ENCODE measurements around the gene FAM168A. TPM values are rescaled to one million over a fixed set of nuclear protein-coding genes. Genes with fewer than 3 reads are reported as not detected.

FAM168A gene
- total and polyA plus RNA-seq, 2 donors from 2014 or later, result 8.9 to 38.1 TPM

DNA sequence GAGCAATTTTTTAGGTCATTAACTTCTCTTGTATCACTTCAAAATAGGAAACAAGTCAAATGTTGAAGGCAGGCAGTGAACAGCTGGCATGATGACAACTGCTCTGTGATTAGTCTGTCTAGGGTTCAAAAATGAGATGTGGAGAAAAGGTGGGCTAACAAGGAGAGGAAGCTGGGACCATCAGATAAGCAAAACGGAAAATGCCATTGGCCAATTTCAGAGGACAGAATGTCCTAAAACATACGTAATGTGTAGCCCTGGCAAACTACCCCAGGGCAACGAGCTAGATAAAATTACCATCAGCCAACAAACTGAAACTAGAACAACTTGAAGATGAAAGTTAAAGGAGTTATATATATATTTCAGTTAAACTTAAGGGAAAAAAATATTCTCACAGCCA, 128.5 kb downstream of the FAM168A start:
- no peak for FAIRE-seq
- Histone ChIP-seq H3K9ac (ENCODE audit: low read length in 3 of 3) (no peak overlapping the region), H3K4me1 (ENCODE audit: control insufficient read depth in 2 of 3, insufficient read depth in 2 of 3, low read depth in 1 of 3, low read length in 3 of 3) (no peaks in the 10 kb centered on the region), H3K27ac (ENCODE audit: low read depth in 2 of 2, low read length in 2 of 2) (peak overlapping the region in 1 of 2 donors; percentile 10), H3K36me3 (ENCODE audit: control insufficient read depth in 2 of 3, insufficient read depth in 3 of 3, low read length in 3 of 3) (no peaks in the 10 kb centered on the region), H3K9me3 (ENCODE audit: control insufficient read depth in 2 of 3, insufficient read depth in 1 of 3, low read length in 3 of 3) (no peaks in the 10 kb centered on the region), H3K27me3 (ENCODE audit: control insufficient read depth, insufficient read depth, low read length) (no peaks in the 10 kb centered on the region), H3K4me3 (ENCODE audit: low read length in 3 of 3) (no peak overlapping the region)
- TF ChIP-seq, protein P1, sequence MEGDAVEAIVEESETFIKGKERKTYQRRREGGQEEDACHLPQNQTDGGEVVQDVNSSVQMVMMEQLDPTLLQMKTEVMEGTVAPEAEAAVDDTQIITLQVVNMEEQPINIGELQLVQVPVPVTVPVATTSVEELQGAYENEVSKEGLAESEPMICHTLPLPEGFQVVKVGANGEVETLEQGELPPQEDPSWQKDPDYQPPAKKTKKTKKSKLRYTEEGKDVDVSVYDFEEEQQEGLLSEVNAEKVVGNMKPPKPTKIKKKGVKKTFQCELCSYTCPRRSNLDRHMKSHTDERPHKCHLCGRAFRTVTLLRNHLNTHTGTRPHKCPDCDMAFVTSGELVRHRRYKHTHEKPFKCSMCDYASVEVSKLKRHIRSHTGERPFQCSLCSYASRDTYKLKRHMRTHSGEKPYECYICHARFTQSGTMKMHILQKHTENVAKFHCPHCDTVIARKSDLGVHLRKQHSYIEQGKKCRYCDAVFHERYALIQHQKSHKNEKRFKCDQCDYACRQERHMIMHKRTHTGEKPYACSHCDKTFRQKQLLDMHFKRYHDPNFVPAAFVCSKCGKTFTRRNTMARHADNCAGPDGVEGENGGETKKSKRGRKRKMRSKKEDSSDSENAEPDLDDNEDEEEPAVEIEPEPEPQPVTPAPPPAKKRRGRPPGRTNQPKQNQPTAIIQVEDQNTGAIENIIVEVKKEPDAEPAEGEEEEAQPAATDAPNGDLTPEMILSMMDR (IDR thresholded peaks at IDR 0.05; ENCODE audit: borderline replicate concordance, extremely low read depth, insufficient read depth), result no peak
- intact Hi-C loops (cut with DNase I), result no loop called here
- DNase-seq, result no peak

DNA sequence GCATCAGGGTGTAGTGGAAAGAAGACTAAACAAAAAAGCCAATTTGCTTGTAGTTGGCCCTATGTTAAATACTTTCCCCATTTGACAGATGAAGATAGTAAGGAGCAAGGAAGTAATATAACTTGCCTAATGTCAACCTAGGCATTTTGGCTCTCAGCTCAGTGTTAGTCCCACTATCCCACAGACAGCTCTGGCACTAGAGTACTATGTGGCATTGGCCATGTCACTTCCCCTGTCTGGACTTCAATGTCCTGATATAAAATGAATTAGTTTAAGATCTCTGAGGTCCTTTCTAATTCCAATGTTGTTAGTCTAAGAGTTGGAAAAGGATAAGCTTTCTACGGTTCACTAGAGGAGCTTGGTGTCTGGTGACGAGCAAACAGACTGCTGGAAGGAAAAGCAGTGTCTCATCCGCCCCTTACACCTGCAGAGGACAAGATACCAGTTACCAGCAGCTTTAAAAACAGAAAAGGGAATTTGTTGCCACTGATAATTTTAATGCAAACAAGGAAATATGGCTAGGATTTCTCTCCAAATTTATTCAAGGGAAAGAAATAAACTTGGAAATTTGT, 129.2 kb downstream of the FAM168A start:
- no peak overlapping the region for H3K27ac ChIP-seq (ENCODE audit: low read depth in 2 of 2, low read length in 2 of 2)
- DNase-seq (peak in 2 of 5 donors; percentile 20 to 29), FAIRE-seq (no peak)
- H3K9me3 ChIP-seq (ENCODE audit: control insufficient read depth in 2 of 3, insufficient read depth in 1 of 3, low read length in 3 of 3), result no peaks in the 10 kb centered on the region
- TF ChIP-seq, protein P1 (IDR thresholded peaks at IDR 0.05; ENCODE audit: borderline replicate concordance, extremely low read depth, insufficient read depth), result no peak
- intact Hi-C loops (cut with DNase I), result no loop called here
- H3K27me3 ChIP-seq (ENCODE audit: control insufficient read depth, insufficient read depth, low read length), result no peaks in the 10 kb centered on the region
- H3K36me3 ChIP-seq (ENCODE audit: control insufficient read depth in 2 of 3, insufficient read depth in 3 of 3, low read length in 3 of 3), result no peaks in the 10 kb centered on the region
- H3K9ac ChIP-seq (ENCODE audit: low read length in 3 of 3), result no peak overlapping the region
- H3K4me1 ChIP-seq (ENCODE audit: control insufficient read depth in 2 of 3, insufficient read depth in 2 of 3, low read depth in 1 of 3, low read length in 3 of 3), result no peaks in the 10 kb centered on the region
- no peak overlapping the region for H3K4me3 ChIP-seq (ENCODE audit: low read length in 3 of 3)

DNA sequence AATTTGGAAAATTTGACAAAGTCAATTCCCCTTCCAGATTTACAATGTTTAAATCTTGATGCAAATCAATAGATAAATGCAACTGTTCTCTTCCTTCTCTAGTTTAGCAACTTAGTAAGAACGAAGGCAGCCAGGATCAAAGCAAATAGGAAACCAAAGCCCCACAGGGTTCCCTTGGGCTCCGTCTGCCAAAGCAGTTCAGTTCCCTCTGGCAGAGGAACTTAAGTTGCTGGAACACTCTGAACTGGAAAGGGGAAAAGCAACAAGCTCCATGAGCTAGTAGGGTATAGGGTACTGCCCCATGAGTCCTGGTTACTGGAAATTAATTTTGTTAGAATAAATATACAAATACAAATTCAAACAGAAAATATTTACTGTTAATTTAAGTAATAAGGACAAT, 130.4 kb downstream of the FAM168A start:
- no peak overlapping the region for H3K9ac ChIP-seq (ENCODE audit: low read length in 3 of 3)
- H3K9me3 ChIP-seq (ENCODE audit: control insufficient read depth in 2 of 3, insufficient read depth in 1 of 3, low read length in 3 of 3), result no peaks in the 10 kb centered on the region
- TF ChIP-seq, protein P1 (IDR thresholded peaks at IDR 0.05; ENCODE audit: borderline replicate concordance, extremely low read depth, insufficient read depth), result no peak
- H3K4me3 ChIP-seq (ENCODE audit: low read length in 3 of 3), result no peak overlapping the region
- H3K27me3 ChIP-seq (ENCODE audit: control insufficient read depth, insufficient read depth, low read length), result no peaks in the 10 kb centered on the region
- no peaks in the 10 kb centered on the region for H3K4me1 ChIP-seq (ENCODE audit: control insufficient read depth in 2 of 3, insufficient read depth in 2 of 3, low read depth in 1 of 3, low read length in 3 of 3)
- DNase-seq, result no peak
- H3K27ac ChIP-seq (ENCODE audit: low read depth in 2 of 2, low read length in 2 of 2), result no peak overlapping the region
- intact Hi-C loops (cut with DNase I), result no loop called here
- H3K36me3 ChIP-seq (ENCODE audit: control insufficient read depth in 2 of 3, insufficient read depth in 3 of 3, low read length in 3 of 3), result no peaks in the 10 kb centered on the region
- no peak for FAIRE-seq

- intact Hi-C loops (cut with DNase I), result no loop called here
- H3K9ac ChIP-seq (ENCODE audit: low read length in 3 of 3), result no peak overlapping the region
- H3K4me1 ChIP-seq (ENCODE audit: control insufficient read depth in 2 of 3, insufficient read depth in 2 of 3, low read depth in 1 of 3, low read length in 3 of 3), result no peaks in the 10 kb centered on the region
- H3K4me3 ChIP-seq (ENCODE audit: low read length in 3 of 3), result no peak overlapping the region
- DNase-seq (no peak), FAIRE-seq (no peak)
- H3K27me3 ChIP-seq (ENCODE audit: control insufficient read depth, insufficient read depth, low read length), result no peaks in the 10 kb centered on the region
- no peak overlapping the region for H3K27ac ChIP-seq (ENCODE audit: low read depth in 2 of 2, low read length in 2 of 2)
- TF ChIP-seq, protein P1 (IDR thresholded peaks at IDR 0.05; ENCODE audit: borderline replicate concordance, extremely low read depth, insufficient read depth), result no peak
- no peaks in the 10 kb centered on the region for H3K9me3 ChIP-seq (ENCODE audit: control insufficient read depth in 2 of 3, insufficient read depth in 1 of 3, low read length in 3 of 3)
- no peaks in the 10 kb centered on the region for H3K36me3 ChIP-seq (ENCODE audit: control insufficient read depth in 2 of 3, insufficient read depth in 3 of 3, low read length in 3 of 3)
Measured at GRCh38 chr11:73466643-73467042, 131.3 kb downstream of the FAM168A start.

All from kidney (tissue), 14 donors.